Mucosa of descending colon (tissue), 3 donors: ENCODE measurements around the gene ZNF335. TPM values are rescaled to one million over a fixed set of nuclear protein-coding genes. Genes with fewer than 3 reads are reported as not detected.

Experiments
- ATAC-seq: fragments of 200-7000 bp; cut with Tn5 transposase; one replicate; pipeline ENCODE4 v1.9.1; 2020; ENCODE audit warnings: mild to moderate bottlenecking, moderate library complexity
- DNase-seq, 3 donors: peaks; one replicate each; pipeline ENCODE4 v3.0.0-alpha.2; 2020
- H3K36me3 ChIP-seq: fragments of 200-600 bp; one replicate; pipeline ENCODE4 v1.8.0; 2021; ENCODE audit warnings: low read depth, mild to moderate bottlenecking
- H3K4me1 ChIP-seq: fragments of 200-600 bp; one replicate; pipeline ENCODE4 v1.8.0; 2021; ENCODE audit warnings: low read depth, mild to moderate bottlenecking
- H3K4me3 ChIP-seq: fragments of 200-600 bp; one replicate; pipeline ENCODE4 v1.8.0; 2021; ENCODE audit warnings: mild to moderate bottlenecking
- H3K9me3 ChIP-seq: fragments of 200-600 bp; one replicate; pipeline ENCODE4 v1.8.0; 2021; ENCODE audit warnings: mild to moderate bottlenecking
- CTCF ChIP-seq: fragments of 200-600 bp; IDR thresholded peaks from one replicate; pipeline ENCODE4 v1.8.0; 2022; ENCODE audit warnings: antibody characterized with exemption, mild to moderate bottlenecking
- intact Hi-C, 2 donors: fragments of 100-400 bp; cut with DNase I in 1 of 2; cut with micrococcal nuclease in 1 of 2; formaldehyde crosslinking; loops; one replicate each; pipeline versions ENCODE4 v1.11.0 to v1.11.1; 2022; cut with DNase I, micrococcal nuclease
- total RNA-seq, 3 donors: library from RNA; stranded (reverse); fragmentation: NEBNext Ultra II Directional in 2 of 3; extraction: Animal tissue kit (Norgen Biotek cat#: 25700) in 2 of 3; gene quantifications; one replicate each; pipeline versions ENCODE4 v1.2.1 to v1.2.4, GENCODE V29; 2021 to 2023
- donor health status: DM: no; HTN: no; CAD: no; lungs with moderate emphysema.
- donor health status: DM: no; HTN: no; CAD: no.
- donor health status: DM: no; HTN: yes; CAD: no.

Gene ZNF335
- total RNA-seq, 3 donors from 2014 or later: 19.1 to 22.7 (median 20.1) TPM

GRCh38 chr20:45948261-45948733 is 23.7 kb downstream of the ZNF335 start:
- Histone ChIP-seq H3K9me3 (no peaks in the 10 kb centered on the region), H3K4me1 (no peaks in the 10 kb centered on the region), H3K36me3 (peaks cover 36% of the 10 kb centered on the region), H3K4me3 (no peak overlapping the region)
- DNase-seq: no peak
- no peak for TF ChIP-seq CTCF
- no peak for ATAC-seq
- intact Hi-C loops: no loop called here

GRCh38 chr20:45947110-45947866 is 24.7 kb downstream of the ZNF335 start:
- no peaks in the 10 kb centered on the region for H3K9me3 ChIP-seq
- peaks cover 34% of the 10 kb centered on the region for H3K36me3 ChIP-seq
- ATAC-seq (no peak), DNase-seq (no peak)
- intact Hi-C loops: no loop called here
- no peaks in the 10 kb centered on the region for H3K4me1 ChIP-seq
- TF ChIP-seq CTCF: no peak
- H3K4me3 ChIP-seq: no peak overlapping the region

- ATAC-seq (peak; percentile 64), DNase-seq (no peak)
- intact Hi-C loops: no loop called here
- TF ChIP-seq CTCF: no peak
- Histone ChIP-seq H3K9me3 (no peaks in the 10 kb centered on the region), H3K36me3 (peaks cover 26% of the 10 kb centered on the region), H3K4me3 (no peak overlapping the region), H3K4me1 (no peaks in the 10 kb centered on the region)
Measured at GRCh38 chr20:45946149-45946970, 25.6 kb downstream of the ZNF335 start.

- intact Hi-C loops: no loop called here
- H3K36me3 ChIP-seq: peaks cover 26% of the 10 kb centered on the region
- ATAC-seq: peak; percentile 2
Measured at GRCh38 chr20:45945678-45946148, 26.3 kb downstream of the ZNF335 start.

More at GRCh38 chr20:45945678-45946148, 26.3 kb downstream of the ZNF335 start:
- no peaks in the 10 kb centered on the region for H3K9me3 ChIP-seq
- H3K4me1 ChIP-seq: no peaks in the 10 kb centered on the region
- DNase-seq: no peak
- no peak overlapping the region for H3K4me3 ChIP-seq
- TF ChIP-seq CTCF: no peak
